Erythroblast (primary cell): ENCODE data around the gene ELOVL2.

Source experiments
- GATA1 ChIP-seq: IDR thresholded peaks from 2 replicates; pipeline ENCODE4 v1.6.1; 2011; ENCODE audit warnings: low read depth, mild to moderate bottlenecking, control low read depth, low read length, moderate library complexity
- POLR2A ChIP-seq: IDR thresholded peaks from 2 replicates; pipeline ENCODE4 v1.6.1; 2011; ENCODE audit warnings: mild to moderate bottlenecking, low read length

GRCh38 chr6:10999994-11000393 lies 44.1 kb downstream of the ELOVL2 start:
- no peak for TF ChIP-seq POLR2A
- TF ChIP-seq GATA1: no peak
